ENCODE measurements around the gene SSC4D. TPM values are rescaled to one million over a fixed set of nuclear protein-coding genes. Genes with fewer than 3 reads are reported as not detected.
"Not testable (repeated sequence)": the region's sequence is repeated elsewhere in the genome, so short reads cannot be mapped to it uniquely, and the experiment has no call there.

SSC4D gene
- total RNA-seq, 2 donors from 2014 or later, result 0.50 to 0.61 TPM

- Mint-ChIP-seq H3K4me1 (no peaks in the 10 kb centered on the region), H3K27ac (no peak overlapping the region), H3K27me3 (no peaks in the 10 kb centered on the region), H3K36me3 (ENCODE audit: low read depth) (no peaks in the 10 kb centered on the region), H3K4me3 (no peak overlapping the region), H3K9me3 (no peaks in the 10 kb centered on the region)
- ATAC-seq (replicated peaks), result no peak
Observed at GRCh38 chr7:76427635-76428034, 18.1 kb upstream of the SSC4D start.

GRCh38 chr7:76426246-76426645 lies 16.7 kb upstream of the SSC4D start:
- Mint-ChIP-seq H3K36me3 (ENCODE audit: low read depth) (no peaks in the 10 kb centered on the region), H3K27ac (no peak overlapping the region), H3K4me1 (no peaks in the 10 kb centered on the region), H3K4me3 (no peak overlapping the region), H3K27me3 (no peaks in the 10 kb centered on the region), H3K9me3 (no peaks in the 10 kb centered on the region)
- ATAC-seq (replicated peaks), result no peak

- H3K4me1 Mint-ChIP-seq; H3K9me3 Mint-ChIP-seq; H3K4me3 Mint-ChIP-seq; H3K27ac Mint-ChIP-seq; ATAC-seq (replicated peaks); H3K27me3 Mint-ChIP-seq; H3K36me3 Mint-ChIP-seq (ENCODE audit: low read depth): not testable (repeated sequence)
Observed at GRCh38 chr7:76425558-76425957, 16.1 kb upstream of the SSC4D start.

- Mint-ChIP-seq H3K36me3 (ENCODE audit: low read depth) (no peaks in the 10 kb centered on the region), H3K27ac (peak overlapping the region; percentile 45), H3K9me3 (no peaks in the 10 kb centered on the region), H3K4me3 (no peak overlapping the region), H3K4me1 (no peaks in the 10 kb centered on the region), H3K27me3 (peaks cover under 1% of the 10 kb centered on the region)
- no peak for ATAC-seq (replicated peaks)
Observed at GRCh38 chr7:76425156-76425555, 15.7 kb upstream of the SSC4D start.

- peak within 1 kb of the TSS; percentile 45 for H3K27ac Mint-ChIP-seq
- H3K4me1 Mint-ChIP-seq, result no peaks in the 10 kb centered on the region
- ATAC-seq (replicated peaks), result peak; percentile 40
- H3K4me3 Mint-ChIP-seq, result no peak within 1 kb of the TSS
- H3K36me3 Mint-ChIP-seq (ENCODE audit: low read depth), result no peaks in the 10 kb centered on the region
- peaks cover 4% of the 10 kb centered on the region for H3K27me3 Mint-ChIP-seq
- H3K9me3 Mint-ChIP-seq, result no peaks in the 10 kb centered on the region
Observed at GRCh38 chr7:76424413-76425111, 15.1 kb upstream of the SSC4D start, which contains the start of gene ZP3. Gene ZP3 (plus strand): TSS chr7:76424950. CDS start chr7:76424965, 15 bp downstream.

GRCh38 chr7:76423666-76424412 lies 14.3 kb upstream of the SSC4D start:
- Mint-ChIP-seq H3K4me1 (no peaks in the 10 kb centered on the region), H3K27me3 (peaks cover 6% of the 10 kb centered on the region), H3K4me3 (no peak overlapping the region), H3K9me3 (no peaks in the 10 kb centered on the region), H3K27ac (peak overlapping the region; percentile 45), H3K36me3 (ENCODE audit: low read depth) (no peaks in the 10 kb centered on the region)
- ATAC-seq (replicated peaks), result no peak

GRCh38 chr7:76421097-76421496 lies 11.6 kb upstream of the SSC4D start:
- H3K4me1 Mint-ChIP-seq; H3K27ac Mint-ChIP-seq; ATAC-seq (replicated peaks); H3K36me3 Mint-ChIP-seq (ENCODE audit: low read depth); H3K4me3 Mint-ChIP-seq; H3K27me3 Mint-ChIP-seq; H3K9me3 Mint-ChIP-seq: not testable (repeated sequence)

GRCh38 chr7:76417654-76418310 lies 8.3 kb upstream of the SSC4D start:
- not testable (repeated sequence) for H3K36me3 Mint-ChIP-seq (ENCODE audit: low read depth); H3K4me3 Mint-ChIP-seq; H3K27ac Mint-ChIP-seq; H3K27me3 Mint-ChIP-seq; H3K4me1 Mint-ChIP-seq; ATAC-seq (replicated peaks); H3K9me3 Mint-ChIP-seq

- no peaks in the 10 kb centered on the region for H3K36me3 Mint-ChIP-seq (ENCODE audit: low read depth)
- H3K9me3 Mint-ChIP-seq, result no peaks in the 10 kb centered on the region
- peaks cover 4% of the 10 kb centered on the region for H3K27me3 Mint-ChIP-seq
- no peak overlapping the region for H3K27ac Mint-ChIP-seq
- no peak overlapping the region for H3K4me3 Mint-ChIP-seq
- ATAC-seq (replicated peaks), result no peak
- H3K4me1 Mint-ChIP-seq, result no peaks in the 10 kb centered on the region
Observed at GRCh38 chr7:76412249-76412648, 2.8 kb upstream of the SSC4D start.

- no peak overlapping the region for H3K27ac Mint-ChIP-seq
Observed at GRCh38 chr7:76411626-76412025, 2.1 kb upstream of the SSC4D start.

GRCh38 chr7:76408121-76408560 lies 1.4 kb downstream of the SSC4D start:
- Mint-ChIP-seq H3K4me3 (no peak overlapping the region), H3K27ac (no peak overlapping the region), H3K4me1 (no peaks in the 10 kb centered on the region), H3K36me3 (ENCODE audit: low read depth) (no peaks in the 10 kb centered on the region), H3K27me3 (peaks cover 4% of the 10 kb centered on the region), H3K9me3 (no peaks in the 10 kb centered on the region)
- no peak for ATAC-seq (replicated peaks)

More at GRCh38 chr7:76411626-76412025, 2.1 kb upstream of the SSC4D start:
- ATAC-seq (replicated peaks), result no peak
- no peak overlapping the region for H3K4me3 Mint-ChIP-seq
- H3K4me1 Mint-ChIP-seq, result no peaks in the 10 kb centered on the region
- H3K9me3 Mint-ChIP-seq, result no peaks in the 10 kb centered on the region
- H3K27me3 Mint-ChIP-seq, result peaks cover 4% of the 10 kb centered on the region
- H3K36me3 Mint-ChIP-seq (ENCODE audit: low read depth), result no peaks in the 10 kb centered on the region

GRCh38 chr7:76407718-76408117 lies 1.8 kb downstream of the SSC4D start:
- Mint-ChIP-seq H3K4me3 (no peak overlapping the region), H3K27ac (no peak overlapping the region), H3K9me3 (no peaks in the 10 kb centered on the region), H3K36me3 (ENCODE audit: low read depth) (no peaks in the 10 kb centered on the region), H3K4me1 (no peaks in the 10 kb centered on the region), H3K27me3 (peaks cover 4% of the 10 kb centered on the region)
- no peak for ATAC-seq (replicated peaks)

GRCh38 chr7:76405738-76406137 lies 3.8 kb downstream of the SSC4D start:
- Mint-ChIP-seq H3K27ac (no peak overlapping the region), H3K4me1 (no peaks in the 10 kb centered on the region), H3K27me3 (no peaks in the 10 kb centered on the region), H3K4me3 (no peak overlapping the region), H3K9me3 (no peaks in the 10 kb centered on the region), H3K36me3 (ENCODE audit: low read depth) (no peaks in the 10 kb centered on the region)
- ATAC-seq (replicated peaks), result no peak

- H3K9me3 Mint-ChIP-seq, result no peaks in the 10 kb centered on the region
- no peak overlapping the region for H3K27ac Mint-ChIP-seq
- H3K27me3 Mint-ChIP-seq, result no peaks in the 10 kb centered on the region
Observed at GRCh38 chr7:76403780-76404494, 5.6 kb downstream of the SSC4D start.

More at GRCh38 chr7:76403780-76404494, 5.6 kb downstream of the SSC4D start:
- no peak for ATAC-seq (replicated peaks)
- Mint-ChIP-seq H3K4me3 (no peak overlapping the region), H3K36me3 (ENCODE audit: low read depth) (no peaks in the 10 kb centered on the region), H3K4me1 (no peaks in the 10 kb centered on the region)
